Lower leg skin (tissue), 3 donors: ENCODE results near the gene SLC19A3.
"Not testable (repeated sequence)": the region's sequence is repeated elsewhere in the genome, so short reads cannot be mapped to it uniquely, and the experiment has no call there.

ENCODE experiments used
- POLR2A ChIP-seq, 2 donors: fragments of 450-650 bp; IDR thresholded peaks; one replicate each; pipeline ENCODE4 v1.6.1; 2016 to 2017; ENCODE audit warnings: antibody characterized with exemption in 2 of 2, mild to moderate bottlenecking in 1 of 2, moderate library complexity in 1 of 2
- TF ChIP-seq, protein P1 (sequence below), 3 donors: fragments of 450-650 bp; IDR thresholded peaks; one replicate each; pipeline ENCODE4 v1.5.1; 2016; ENCODE audit warnings: antibody characterized with exemption in 3 of 3, mild to moderate bottlenecking in 3 of 3, moderate library complexity in 2 of 3

DNA sequence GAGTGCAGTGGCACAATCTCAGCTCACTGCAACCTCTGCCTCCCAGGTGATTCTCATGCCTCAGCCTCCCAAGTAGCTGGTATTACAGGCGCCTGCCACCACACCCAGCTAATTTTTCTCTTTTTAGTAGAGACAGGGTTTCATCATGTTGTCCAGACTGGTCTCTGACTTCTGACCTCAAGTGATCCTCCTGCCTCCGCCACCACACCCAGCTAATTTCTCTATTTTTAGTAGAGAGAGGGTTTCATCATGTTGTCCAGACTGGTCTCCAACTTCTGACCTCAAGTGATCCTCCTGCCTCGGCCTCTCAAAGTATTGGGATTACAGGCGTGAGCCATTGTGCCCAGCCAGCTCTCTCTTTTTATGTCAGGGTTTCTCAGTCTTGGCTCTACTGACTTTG is 38.4 kb upstream of the SLC19A3 start:
- not testable (repeated sequence) for TF ChIP-seq POLR2A (IDR thresholded peaks at IDR 0.05)
- TF ChIP-seq, protein P1, sequence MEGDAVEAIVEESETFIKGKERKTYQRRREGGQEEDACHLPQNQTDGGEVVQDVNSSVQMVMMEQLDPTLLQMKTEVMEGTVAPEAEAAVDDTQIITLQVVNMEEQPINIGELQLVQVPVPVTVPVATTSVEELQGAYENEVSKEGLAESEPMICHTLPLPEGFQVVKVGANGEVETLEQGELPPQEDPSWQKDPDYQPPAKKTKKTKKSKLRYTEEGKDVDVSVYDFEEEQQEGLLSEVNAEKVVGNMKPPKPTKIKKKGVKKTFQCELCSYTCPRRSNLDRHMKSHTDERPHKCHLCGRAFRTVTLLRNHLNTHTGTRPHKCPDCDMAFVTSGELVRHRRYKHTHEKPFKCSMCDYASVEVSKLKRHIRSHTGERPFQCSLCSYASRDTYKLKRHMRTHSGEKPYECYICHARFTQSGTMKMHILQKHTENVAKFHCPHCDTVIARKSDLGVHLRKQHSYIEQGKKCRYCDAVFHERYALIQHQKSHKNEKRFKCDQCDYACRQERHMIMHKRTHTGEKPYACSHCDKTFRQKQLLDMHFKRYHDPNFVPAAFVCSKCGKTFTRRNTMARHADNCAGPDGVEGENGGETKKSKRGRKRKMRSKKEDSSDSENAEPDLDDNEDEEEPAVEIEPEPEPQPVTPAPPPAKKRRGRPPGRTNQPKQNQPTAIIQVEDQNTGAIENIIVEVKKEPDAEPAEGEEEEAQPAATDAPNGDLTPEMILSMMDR (IDR thresholded peaks at IDR 0.05) = not testable (repeated sequence)
